ENCODE measurements around the gene CMPK2.
"Not testable (repeated sequence)": the region's sequence is repeated elsewhere in the genome, so short reads cannot be mapped to it uniquely, and the experiment has no call there.

The CMPK2 gene

GRCh38 chr2:6880200-6880733 is 14.6 kb upstream of the CMPK2 start:
- no peak for DNase-seq (ENCODE audit: low read depth)

DNA sequence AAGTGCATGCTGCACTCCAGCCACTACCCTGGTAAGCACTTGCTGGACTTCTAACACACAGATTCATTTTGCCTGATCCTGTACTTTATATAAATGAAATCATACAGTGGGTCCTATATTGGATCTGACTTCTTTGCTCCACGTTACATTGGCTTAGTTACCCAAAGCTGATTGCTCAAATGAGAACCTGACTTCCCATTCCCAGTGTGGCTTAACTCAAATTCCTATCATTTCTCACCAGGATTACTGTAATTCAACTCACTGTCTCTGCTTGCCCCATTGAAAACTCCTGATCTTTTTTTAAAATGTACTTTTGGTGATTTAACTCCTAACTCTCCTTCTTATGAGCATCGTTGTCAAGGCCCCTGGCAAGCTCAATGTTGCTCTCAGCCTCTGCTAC is 13.3 kb upstream of the CMPK2 start:
- DNase-seq (ENCODE audit: low read depth): no peak

GRCh38 chr2:6878549-6878948 is 12.8 kb upstream of the CMPK2 start:
- DNase-seq (ENCODE audit: low read depth): no peak

- DNase-seq (ENCODE audit: low read depth): no peak
Measured at GRCh38 chr2:6877402-6878304, 11.9 kb upstream of the CMPK2 start, which contains the start of gene RSAD2. Gene RSAD2 (plus strand): TSS chr2:6877777. CDS start chr2:6877801, 24 bp downstream.

DNA sequence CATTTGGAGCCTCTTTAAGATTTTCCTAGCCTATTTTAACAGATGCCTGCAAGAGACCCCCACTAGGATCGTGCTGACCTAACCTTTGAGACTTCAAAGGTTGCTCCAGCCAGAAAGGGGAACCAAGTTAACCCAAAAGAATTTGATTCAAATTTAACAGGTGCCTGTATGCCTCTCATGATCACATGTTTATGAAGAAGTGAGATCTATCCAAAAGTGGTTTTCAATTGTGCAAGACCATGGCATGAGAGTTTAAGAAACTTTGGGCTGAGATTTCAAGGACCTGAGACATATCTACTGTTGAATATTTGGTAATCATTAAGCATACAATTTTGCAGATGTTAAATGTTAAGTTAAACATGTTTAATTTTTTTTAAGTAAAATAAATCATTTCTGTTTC is 10.6 kb upstream of the CMPK2 start:
- no peak for DNase-seq (ENCODE audit: low read depth)

- no peak for DNase-seq (ENCODE audit: low read depth)
Measured at GRCh38 chr2:6874032-6874431, 8.3 kb upstream of the CMPK2 start.

DNA sequence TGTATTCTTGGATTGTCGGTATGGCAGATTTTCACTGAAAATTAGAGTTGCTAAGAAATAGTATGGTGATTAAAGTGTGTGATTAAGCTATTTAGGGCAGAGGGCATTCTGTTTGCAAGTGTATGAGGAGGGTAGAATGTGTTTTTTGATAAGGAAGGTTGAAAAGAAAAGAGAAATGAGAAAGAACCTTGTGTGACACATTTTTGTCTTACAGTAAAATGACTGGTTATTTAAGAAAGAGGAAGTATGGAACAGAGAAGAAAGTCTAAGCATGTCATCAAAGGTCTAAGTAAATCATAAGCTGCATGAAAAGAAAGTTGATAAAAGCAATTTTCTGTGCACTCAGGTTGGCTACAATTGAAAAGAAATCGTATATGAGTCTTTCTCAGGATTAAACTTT is 6.7 kb upstream of the CMPK2 start:
- no peak for DNase-seq (ENCODE audit: low read depth)

GRCh38 chr2:6866982-6867381 is 1.3 kb upstream of the CMPK2 start:
- DNase-seq (ENCODE audit: low read depth): no peak

DNA sequence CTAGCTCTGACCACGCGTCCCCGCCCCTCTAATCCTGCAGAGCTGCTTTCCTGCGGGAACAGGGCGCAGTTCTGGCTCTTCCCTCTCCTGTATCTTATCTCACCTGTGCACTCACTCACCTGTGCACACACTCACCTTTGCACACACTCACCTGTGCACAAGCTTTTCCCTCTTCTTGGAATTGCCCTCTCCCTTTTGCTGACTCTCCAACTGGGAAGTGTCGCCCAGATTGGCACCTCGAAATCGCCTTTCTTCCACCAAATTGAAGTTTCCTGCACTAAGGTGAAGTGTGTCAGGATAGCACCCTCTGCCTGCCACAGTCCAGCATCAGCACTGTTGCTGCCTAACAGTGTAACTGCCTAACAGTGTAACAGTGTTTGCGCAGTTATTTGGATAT is 566 bp upstream of the CMPK2 start:
- no peak for DNase-seq (ENCODE audit: low read depth)

- no peak for DNase-seq (ENCODE audit: low read depth)
Measured at GRCh38 chr2:6864923-6865345, 773 bp downstream of the CMPK2 start.

- DNase-seq (ENCODE audit: low read depth): no peak
Measured at GRCh38 chr2:6864231-6864754, 1.4 kb downstream of the CMPK2 start.

DNA sequence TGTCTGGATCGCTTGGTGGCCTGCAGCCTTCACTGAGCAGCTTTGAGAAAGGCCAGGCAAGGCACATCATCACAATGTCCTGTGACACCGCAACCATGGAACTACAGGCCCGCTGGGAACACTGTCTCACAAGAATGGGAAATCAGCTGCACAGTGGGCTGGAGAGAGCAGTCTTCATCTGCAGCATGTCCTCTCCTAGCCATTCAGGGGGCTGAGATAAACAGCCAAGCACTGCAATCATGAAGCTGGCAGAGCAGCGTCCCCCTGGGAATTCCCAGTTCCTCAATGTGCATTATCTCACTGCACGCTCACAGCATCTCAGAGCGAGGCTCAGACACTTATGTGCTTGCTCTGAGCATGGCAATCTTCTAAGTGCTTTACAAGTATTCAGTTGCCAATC is 1.9 kb downstream of the CMPK2 start:
- DNase-seq (ENCODE audit: low read depth): no peak

DNA sequence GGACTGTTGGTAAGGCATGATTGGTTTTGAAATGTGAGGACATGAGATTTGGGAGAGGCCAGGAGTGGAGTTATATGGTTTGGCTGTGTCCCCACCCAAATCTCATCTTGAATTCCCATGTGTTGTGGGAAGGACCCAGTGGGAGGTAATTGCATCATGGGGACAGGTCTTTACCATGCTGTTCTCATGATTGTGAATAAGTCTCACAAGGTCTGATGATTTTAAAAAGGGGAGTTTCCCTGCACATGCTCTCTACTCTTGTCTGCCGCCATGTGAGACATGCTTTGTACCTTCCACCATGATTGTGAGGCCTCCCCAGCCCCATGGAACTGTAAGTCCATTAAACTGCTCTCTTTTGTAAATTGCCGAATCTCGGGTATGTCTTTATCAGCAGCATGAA is 5.4 kb downstream of the CMPK2 start:
- no peak for DNase-seq (ENCODE audit: low read depth)

- not testable (repeated sequence) for DNase-seq (ENCODE audit: low read depth)
Measured at GRCh38 chr2:6858466-6859027, 7.2 kb downstream of the CMPK2 start.

DNA sequence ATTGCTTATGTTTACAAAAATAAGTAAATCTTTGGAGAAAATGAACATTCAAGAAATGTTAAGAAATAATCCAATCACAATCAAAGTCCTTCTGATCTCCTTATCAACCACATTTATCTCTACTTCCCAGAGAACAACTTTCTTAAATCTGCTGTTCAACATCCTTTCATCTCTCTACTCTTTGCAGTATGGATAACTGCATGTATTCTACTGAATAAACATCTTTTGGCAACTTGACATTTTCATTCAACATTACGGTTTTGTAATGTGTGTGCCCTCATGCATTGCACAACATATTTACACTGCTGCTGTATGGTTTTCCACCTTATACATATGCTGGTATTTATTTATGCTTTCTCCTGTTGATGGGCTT is 9.2 kb downstream of the CMPK2 start:
- DNase-seq (ENCODE audit: low read depth): no peak

DNA sequence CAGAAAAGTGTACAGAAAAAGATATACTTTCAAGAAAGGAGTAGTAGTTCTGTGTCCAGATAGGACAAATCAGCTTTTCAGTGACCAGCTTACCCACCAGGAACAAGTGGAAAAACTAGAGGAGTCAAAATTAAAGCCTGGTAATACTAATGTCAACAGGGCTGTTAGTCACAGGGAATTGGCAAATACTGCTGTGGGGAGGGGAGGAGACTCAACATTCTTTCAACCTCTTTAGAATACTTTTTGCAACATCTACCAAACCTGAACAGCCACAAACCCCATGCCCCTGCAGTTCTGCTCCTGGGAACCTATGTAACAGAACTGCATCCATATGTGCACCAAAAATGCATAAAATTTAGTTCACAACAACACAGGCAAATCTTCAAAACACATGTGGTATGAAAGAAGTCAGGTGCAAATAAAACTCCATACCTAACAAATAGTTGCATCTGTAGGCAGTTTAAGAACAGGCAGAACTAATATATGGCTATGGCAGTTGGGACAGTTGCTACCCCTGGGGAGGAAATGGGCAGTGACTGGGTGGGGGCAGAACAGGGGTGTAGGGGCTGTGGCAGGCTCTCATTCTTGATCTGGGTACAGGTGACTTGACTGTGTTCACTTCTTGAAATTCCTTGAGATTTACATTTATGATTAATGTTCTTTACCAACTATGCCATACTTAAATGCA is 9.7 kb downstream of the CMPK2 start:
- DNase-seq (ENCODE audit: low read depth): no peak

GRCh38 chr2:6854416-6854815 is 11.3 kb downstream of the CMPK2 start:
- no peak for DNase-seq (ENCODE audit: low read depth)

GRCh38 chr2:6852195-6852594 is 13.5 kb downstream of the CMPK2 start:
- DNase-seq (ENCODE audit: low read depth): no peak

GRCh38 chr2:6846967-6847681 is 18.6 kb downstream of the CMPK2 start:
- no peak for DNase-seq (ENCODE audit: low read depth)

DNA sequence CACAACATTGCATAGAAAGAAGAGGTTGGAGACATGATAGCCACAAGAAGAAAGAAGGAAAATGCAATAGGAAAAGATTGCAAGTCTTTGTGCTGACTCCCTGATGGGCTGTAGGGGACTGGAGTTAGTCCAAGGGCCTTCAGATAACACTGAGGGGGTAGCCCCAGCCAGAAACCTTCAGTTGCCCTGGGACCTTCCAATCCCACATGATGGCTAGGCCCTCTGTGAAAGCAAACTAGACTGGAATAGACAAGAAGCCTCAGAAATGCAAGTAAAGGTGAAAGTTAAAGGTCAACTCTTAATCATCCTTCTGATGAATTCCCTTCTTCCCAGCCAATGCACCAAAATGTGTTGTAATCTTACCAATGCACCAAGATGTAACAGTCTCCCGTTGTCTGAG is 19.2 kb downstream of the CMPK2 start:
- no peak for DNase-seq (ENCODE audit: low read depth)

DNA sequence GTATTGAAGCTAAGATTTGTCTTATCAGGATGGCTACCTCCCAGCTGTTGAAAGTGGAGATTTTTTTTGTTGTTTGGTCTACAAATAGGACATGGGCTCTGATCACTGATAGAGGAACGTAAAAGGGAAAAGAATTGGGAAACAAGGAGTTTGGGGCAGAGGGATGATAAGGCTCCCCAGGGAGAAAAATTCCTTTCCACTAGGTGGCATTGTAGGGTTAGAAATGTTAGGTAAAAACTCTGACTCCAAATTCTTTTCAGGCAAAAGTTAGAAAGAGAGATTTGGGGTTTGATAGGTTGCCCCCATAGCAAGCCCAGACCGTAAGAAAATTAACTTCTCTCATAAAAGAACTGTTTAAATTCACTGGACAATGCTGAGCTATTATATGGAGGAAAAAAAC is 19.8 kb downstream of the CMPK2 start:
- DNase-seq (ENCODE audit: low read depth): no peak

DNA sequence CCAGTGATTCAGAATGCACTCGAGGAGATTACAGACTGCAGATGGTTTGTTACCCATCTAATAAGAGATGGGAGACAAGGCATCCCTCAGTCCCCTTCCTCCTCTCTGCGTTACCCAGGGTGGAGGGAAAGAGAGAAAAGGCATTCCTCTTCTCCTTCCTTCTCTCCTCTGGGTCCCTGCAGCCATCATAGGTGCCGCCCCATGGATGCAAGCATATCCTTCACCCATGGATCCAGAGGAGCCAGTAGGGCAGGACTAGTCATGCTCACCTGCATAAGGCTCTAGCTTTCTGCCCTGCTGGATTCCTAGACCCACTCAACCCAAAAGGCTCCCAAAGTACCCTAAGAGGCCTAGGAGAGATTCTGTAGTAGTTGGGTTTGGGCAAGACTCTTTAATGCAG is 20.4 kb downstream of the CMPK2 start:
- no peak for DNase-seq (ENCODE audit: low read depth)

Data from fibroblast of the conjunctiva (primary cell).